Retinal pigment epithelial cell (primary cell): ENCODE measurements around the gene CACNA1C.

Experiments
- DNase-seq: peaks from one replicate; pipeline ENCODE4 v3.0.0-alpha.2; 2010; ENCODE audit warnings: low read depth
- H3K4me3 ChIP-seq: 2 replicates; pipeline ENCODE4 v1.5.1; 2011; ENCODE audit warnings: mild to moderate bottlenecking, low read length, control low read depth, moderate library complexity
- TF ChIP-seq, protein P1 (sequence below): conservative IDR thresholded peaks from 2 replicates; pipeline ENCODE4 v1.5.1; 2011; ENCODE audit warnings: low read depth, low read length, control low read depth, inconsistent platforms

The CACNA1C gene

DNA sequence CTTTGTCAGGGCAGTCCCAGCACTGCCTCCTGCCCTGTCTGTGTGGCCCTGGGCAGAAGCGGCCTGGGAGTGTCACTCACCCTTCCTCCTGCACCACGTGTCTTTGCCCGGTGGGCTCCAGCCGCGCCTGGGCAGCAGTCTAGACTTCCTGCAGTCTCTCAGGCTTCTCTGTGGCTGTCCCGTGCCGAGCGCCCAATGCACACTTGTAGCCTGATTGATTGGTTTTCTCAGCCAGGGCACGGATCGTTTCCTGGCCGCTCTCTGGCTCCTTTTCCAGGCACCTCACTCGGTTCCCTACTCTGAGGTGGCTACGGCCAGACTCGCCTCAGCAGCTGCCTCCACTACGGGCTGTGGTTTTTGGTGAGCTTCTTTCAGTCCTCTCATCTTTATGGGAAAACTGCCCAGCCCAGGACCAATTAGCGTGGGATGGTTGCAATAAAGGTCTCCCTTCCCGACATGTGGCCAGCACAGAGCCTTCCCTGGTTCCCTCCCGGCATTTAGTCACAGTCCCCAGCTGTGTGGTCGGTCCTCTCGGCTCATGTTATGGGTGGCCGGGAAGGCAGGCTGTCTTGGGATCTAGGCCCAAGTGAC is 133.1 kb downstream of the CACNA1C start:
- TF ChIP-seq, protein P1, sequence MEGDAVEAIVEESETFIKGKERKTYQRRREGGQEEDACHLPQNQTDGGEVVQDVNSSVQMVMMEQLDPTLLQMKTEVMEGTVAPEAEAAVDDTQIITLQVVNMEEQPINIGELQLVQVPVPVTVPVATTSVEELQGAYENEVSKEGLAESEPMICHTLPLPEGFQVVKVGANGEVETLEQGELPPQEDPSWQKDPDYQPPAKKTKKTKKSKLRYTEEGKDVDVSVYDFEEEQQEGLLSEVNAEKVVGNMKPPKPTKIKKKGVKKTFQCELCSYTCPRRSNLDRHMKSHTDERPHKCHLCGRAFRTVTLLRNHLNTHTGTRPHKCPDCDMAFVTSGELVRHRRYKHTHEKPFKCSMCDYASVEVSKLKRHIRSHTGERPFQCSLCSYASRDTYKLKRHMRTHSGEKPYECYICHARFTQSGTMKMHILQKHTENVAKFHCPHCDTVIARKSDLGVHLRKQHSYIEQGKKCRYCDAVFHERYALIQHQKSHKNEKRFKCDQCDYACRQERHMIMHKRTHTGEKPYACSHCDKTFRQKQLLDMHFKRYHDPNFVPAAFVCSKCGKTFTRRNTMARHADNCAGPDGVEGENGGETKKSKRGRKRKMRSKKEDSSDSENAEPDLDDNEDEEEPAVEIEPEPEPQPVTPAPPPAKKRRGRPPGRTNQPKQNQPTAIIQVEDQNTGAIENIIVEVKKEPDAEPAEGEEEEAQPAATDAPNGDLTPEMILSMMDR: no peak
- no peak for DNase-seq
- no peak overlapping the region for H3K4me3 ChIP-seq

DNA sequence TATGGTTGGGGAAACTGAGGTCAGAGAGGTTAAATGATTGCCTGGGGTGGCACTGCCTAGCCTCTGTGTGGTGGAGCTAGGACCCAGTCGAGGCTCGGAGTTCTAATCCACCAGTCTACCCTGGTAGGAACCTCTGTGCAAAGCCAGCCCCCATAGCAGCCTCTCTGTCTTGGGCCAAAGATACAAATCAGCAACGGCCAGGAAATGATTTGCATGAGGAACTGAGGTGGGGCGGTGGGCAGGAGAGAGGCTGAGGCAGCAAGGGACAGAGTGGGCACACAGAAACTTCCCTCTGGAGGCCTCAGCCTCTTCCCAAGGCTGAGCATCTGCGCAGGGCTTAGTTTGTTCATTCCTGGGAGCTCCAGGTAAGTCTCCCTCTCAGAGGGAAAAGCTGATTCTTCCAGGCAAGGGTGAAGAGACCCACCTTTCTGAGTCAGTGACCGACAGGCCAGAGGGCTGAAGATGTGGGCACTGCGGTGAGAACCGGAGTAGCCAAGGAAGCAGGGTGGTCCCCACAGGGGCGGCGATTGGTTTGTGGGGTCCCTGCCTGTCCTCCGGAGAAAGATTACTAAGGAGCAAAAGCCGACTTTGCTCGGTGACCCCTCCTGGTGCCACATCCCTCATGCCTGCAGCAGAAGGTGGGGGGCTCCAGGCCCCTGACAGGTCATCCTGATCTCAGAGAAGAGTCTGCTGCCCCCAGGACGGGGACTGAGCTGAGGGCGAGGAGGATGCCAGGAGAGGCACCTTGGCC is 134.6 kb downstream of the CACNA1C start:
- DNase-seq: no peak
- H3K4me3 ChIP-seq: no peak overlapping the region
- TF ChIP-seq, protein P1: no peak

DNA sequence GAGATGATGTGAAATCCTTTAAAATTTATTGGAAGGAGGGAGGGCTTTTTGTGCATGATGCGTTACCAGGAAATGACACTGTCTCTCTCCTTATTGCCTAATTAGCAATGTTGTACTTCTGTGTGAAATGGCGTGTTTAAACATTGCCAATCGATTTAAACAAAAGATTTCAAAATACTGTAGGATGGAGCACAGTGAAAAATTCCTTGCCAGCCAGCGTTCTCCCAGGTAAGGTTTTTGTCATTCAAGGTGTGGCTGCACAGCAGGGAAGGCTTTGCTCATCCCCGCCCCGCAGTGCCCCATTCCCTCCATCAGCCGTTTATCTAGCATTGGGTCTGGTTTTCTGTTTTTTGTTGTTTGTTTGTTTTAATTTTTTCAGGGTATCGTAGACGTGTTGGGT is 137.3 kb downstream of the CACNA1C start:
- TF ChIP-seq, protein P1: no peak
- H3K4me3 ChIP-seq: no peak overlapping the region
- no peak for DNase-seq

DNA sequence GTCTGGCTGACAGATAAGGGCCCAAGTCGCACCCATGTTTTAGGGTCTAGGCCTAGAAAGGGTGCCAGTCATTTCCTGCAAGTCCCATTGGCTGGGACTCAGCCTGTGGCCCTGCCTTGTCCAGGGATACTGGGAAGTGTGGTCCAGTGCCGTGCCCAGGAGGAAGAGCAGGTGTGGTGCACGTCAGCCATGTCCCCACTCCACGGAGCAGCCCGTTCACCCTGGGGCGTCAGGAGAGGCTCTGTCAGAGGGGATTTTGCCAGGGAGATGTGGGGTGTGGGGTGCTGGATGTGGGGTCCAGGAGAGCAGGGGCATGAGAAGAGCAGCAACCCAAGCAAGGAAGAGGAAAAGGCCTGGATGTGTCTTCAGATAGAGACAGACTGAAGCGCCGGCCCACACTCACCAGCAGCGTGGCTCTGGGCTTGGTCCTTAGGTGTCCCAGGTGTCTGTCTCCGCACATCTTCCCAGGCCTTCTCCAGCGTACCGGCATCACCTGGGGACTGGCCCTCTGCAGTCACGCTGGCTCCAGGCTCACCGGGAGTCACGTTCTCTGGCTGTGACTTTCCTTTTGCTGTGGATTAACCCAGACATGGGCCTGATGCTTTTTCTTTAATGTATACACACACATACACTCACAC is 138.2 kb downstream of the CACNA1C start:
- TF ChIP-seq, protein P1: no peak
- no peak for DNase-seq
- H3K4me3 ChIP-seq: no peak overlapping the region

DNA sequence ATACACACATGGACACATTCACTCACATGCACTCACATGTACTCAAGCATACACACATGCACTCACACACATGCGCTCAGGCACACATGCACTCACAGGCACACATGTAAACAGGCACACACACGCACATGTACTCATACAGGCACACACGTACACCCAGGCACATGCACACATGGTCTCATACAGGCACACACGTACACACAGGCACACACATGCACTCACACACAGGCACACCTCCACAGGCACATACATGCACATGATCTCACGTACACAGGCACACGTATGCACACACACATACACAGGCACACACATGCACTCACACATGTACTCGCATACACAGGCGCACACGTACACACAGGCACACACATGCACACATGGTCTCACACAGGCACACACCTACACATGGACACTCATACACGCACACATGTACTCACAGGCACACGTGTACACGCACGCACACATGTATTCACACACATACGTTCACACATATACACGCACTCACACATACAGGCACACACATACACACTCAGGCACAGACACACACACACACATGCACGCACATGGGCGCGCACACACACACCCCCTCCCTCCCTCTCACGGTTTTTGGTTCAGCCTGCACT is 138.9 kb downstream of the CACNA1C start:
- DNase-seq: no peak
- TF ChIP-seq, protein P1: no peak
- no peak overlapping the region for H3K4me3 ChIP-seq

DNA sequence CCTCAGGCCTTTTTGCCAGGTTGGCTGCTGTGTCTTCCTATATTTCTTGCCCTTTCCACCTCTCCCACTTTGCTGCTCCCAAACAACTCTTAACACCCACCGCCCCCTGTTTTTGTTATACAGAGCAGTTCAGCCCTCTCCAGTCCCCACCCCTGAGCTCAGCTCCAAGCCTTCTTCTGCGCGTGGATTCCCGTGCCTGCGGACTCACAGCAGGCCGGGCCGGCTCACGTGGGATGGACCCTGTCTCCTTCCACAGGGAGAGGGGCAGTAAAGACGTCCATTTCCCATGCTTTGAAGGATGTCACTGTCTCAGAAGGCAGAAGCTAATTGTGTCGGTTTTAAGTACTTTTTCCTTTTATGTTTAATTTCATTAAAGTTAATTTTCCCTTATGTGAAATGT is 139.4 kb downstream of the CACNA1C start:
- TF ChIP-seq, protein P1: no peak

More for the DNA sequence above, 139.4 kb downstream of the CACNA1C start:
- H3K4me3 ChIP-seq: no peak overlapping the region
- no peak for DNase-seq
